HG02970 (cell line): ENCODE data around the gene STEAP2.

Experiments
- ATAC-seq: cut with Tn5 transposase; IDR thresholded peaks from one replicate; pipeline ENCODE4 v1.9.1; 2021; ENCODE audit warnings: mild to moderate bottlenecking, moderate library complexity, moderate number of reproducible peaks; ENCODE audit not compliant: unreplicated experiment, low FRiP score

The STEAP2 gene

GRCh38 chr7:90192876-90193750 is 18.4 kb upstream of the STEAP2 start:
- ATAC-seq = no peak

- no peak for ATAC-seq
These were observed 16.4 kb upstream of the STEAP2 start for GRCh38 chr7:90194911-90195809.

DNA sequence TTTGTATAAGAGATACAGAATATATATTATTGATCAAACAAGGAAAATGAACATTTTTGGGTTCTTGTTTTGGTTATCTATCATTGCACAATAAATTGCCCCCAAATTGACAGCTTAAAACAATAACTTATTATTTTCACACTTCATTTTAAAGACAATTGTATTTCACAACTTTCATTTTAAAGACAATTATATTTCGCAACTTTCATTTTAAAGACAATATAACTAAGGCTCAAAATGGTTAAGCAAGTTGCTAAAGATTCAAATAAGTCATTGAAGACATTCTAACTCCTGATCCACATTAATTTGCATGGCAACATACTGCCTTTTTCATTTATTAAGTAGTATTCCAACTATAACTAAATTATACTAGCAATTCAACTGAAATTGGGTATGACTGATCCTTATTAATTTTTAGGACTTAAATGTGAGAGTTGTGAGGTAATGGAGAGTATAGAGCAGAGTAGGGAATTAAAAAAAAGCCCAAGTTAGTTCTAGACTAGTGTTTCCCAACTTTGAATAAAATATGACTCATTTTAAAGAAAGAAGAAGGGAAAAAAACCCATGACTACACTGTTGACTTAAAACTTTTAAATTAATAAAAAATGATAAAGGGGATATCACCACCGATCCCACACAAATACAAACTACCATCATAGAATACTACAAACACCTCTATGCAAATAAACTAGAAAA is 9.9 kb upstream of the STEAP2 start:
- no peak for ATAC-seq

GRCh38 chr7:90207956-90208355 is 3.6 kb upstream of the STEAP2 start:
- no peak for ATAC-seq

DNA sequence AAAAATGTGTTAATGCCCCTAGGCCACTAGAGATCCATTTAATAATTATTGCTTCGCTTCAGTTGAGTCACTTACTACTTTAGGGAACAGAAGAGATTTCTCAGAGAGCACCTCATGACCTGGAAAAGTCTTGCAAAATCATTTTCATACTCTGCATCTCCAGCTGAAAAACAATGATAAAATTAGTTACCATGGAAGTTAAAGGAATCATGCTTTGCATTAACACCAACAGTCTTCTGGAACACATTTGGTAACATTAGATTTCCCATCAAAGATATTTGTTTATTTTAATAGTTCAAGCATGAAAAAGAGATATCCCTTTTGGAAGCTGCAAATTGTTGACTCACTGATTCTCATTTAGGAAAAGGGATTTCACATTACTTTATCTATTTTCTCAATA is 1.8 kb upstream of the STEAP2 start:
- no peak for ATAC-seq

- ATAC-seq = no peak
These were observed 1.1 kb upstream of the STEAP2 start for GRCh38 chr7:90210475-90210874.

GRCh38 chr7:90210981-90211380 is 559 bp upstream of the STEAP2 start:
- no peak for ATAC-seq

DNA sequence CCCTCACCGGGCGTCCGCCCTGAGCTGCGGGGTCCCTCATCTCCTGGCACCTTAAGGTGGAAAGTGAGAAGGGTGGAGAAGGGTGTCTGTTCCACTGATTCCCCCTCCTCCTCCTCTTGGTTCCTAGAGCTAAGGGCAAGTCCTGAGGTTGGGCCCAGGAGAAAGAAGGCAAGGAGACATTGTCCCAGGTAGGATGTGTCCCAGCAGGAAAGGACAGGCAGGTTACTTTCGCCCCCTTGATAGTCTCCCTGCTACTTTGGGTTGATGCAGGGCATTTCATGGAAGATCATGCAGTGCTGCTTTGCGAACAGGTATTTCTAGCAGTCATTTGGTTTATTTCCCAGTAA is 582 bp downstream of the STEAP2 start:
- ATAC-seq = no peak

DNA sequence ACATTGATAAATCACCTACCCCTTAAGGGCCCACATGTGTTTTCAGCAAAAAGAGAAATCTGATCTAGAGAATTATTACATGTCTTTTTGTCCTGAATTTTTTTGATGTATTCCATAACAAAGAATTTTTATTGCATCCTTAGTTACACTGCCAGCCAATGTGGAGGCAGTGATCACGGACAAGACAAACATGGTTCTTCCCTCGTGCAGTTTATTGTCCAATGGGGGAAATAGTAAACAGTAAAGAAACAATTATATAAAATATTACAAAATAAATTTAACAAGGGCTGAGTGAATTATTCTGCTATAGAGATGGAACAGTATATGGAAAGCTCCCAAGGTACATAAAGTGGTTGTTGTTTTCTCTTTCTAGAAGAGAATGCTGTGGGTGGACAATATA is 2.0 kb downstream of the STEAP2 start:
- ATAC-seq = no peak

- ATAC-seq = no peak
These were observed 4.6 kb downstream of the STEAP2 start for GRCh38 chr7:90216080-90216674.

- no peak for ATAC-seq
These were observed 5.2 kb downstream of the STEAP2 start for GRCh38 chr7:90216771-90217170.

- no peak for ATAC-seq
These were observed 10.8 kb downstream of the STEAP2 start for GRCh38 chr7:90222390-90222789.

- ATAC-seq = no peak
These were observed 11.5 kb downstream of the STEAP2 start for GRCh38 chr7:90222811-90223725.

GRCh38 chr7:90224195-90224594 is 12.7 kb downstream of the STEAP2 start:
- no peak for ATAC-seq

GRCh38 chr7:90225181-90225580 is 13.6 kb downstream of the STEAP2 start:
- ATAC-seq = no peak

- ATAC-seq = no peak
These were observed 14.1 kb downstream of the STEAP2 start for GRCh38 chr7:90225601-90226000.

DNA sequence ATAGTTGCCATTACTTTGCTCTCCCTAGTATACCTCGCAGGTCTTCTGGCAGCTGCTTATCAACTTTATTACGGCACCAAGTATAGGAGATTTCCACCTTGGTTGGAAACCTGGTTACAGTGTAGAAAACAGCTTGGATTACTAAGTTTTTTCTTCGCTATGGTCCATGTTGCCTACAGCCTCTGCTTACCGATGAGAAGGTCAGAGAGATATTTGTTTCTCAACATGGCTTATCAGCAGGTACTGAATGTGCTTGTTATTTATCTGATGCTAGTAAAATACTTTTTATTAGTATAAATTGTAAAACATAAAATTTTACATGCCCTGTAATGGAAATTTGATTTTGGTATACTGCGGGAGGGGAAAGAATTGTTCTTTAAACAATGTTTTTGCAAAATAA is 15.7 kb downstream of the STEAP2 start:
- no peak for ATAC-seq

DNA sequence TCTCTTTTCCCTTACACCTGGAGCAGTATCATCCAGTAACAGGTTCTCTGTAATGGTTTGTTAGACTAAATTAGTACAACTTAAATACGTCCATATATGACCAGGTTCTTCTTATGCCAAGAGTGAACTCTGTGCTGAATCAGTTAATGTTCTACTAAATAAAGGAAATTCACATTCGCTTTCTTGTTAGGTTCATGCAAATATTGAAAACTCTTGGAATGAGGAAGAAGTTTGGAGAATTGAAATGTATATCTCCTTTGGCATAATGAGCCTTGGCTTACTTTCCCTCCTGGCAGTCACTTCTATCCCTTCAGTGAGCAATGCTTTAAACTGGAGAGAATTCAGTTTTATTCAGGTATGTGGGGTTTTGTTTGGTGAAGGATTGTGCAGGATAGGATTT is 18.1 kb downstream of the STEAP2 start:
- ATAC-seq = no peak

DNA sequence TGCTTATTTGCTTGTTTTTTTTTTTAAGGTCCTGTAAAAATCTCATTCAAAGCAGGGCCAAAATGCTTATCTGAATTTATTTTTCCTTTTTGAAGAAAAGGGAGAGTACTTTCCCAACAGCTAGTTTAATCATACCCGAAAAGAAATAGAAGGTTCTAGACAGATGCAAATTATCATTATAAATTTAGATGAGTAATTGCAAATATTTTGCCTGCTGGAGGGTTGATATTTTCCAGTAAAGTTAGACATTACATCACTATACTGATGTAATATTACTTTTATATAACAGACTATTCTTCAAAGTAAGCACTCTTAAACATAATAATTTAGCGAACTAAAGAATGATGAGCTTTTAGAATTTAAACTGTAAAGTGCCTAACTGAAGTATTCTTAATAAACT is 19.3 kb downstream of the STEAP2 start:
- no peak for ATAC-seq

- no peak for ATAC-seq
These were observed 19.8 kb downstream of the STEAP2 start for GRCh38 chr7:90231304-90231703.
